Left ventricle myocardium inferior (tissue), 1 donor: Measurements from ENCODE around the gene ZNF683. TPM values are rescaled to one million over a fixed set of nuclear protein-coding genes. Genes with fewer than 3 reads are reported as not detected.

Experiments
- DNase-seq: peaks from one replicate; pipeline ENCODE4 v3.0.0-alpha.2; 2020
- H3K27ac ChIP-seq: fragments of 200-600 bp; replicated peaks from 2 replicates; pipeline ENCODE4 v1.8.0; 2021
- H3K27me3 ChIP-seq: fragments of 200-600 bp; 2 replicates; pipeline ENCODE4 v1.8.0; 2021; ENCODE audit warnings: low read depth
- H3K36me3 ChIP-seq: fragments of 200-600 bp; 2 replicates; pipeline ENCODE4 v1.8.0; 2021
- H3K4me1 ChIP-seq: fragments of 200-600 bp; 2 replicates; pipeline ENCODE4 v1.8.0; 2021
- H3K4me3 ChIP-seq: fragments of 200-600 bp; 2 replicates; pipeline ENCODE4 v1.8.0; 2021; ENCODE audit warnings: mild to moderate bottlenecking, moderate library complexity
- H3K9me3 ChIP-seq: fragments of 200-600 bp; replicated peaks from 2 replicates; pipeline ENCODE4 v1.8.0; 2021
- CTCF ChIP-seq: fragments of 200-600 bp; IDR thresholded peaks from 2 replicates; pipeline ENCODE4 v1.8.0; 2021; ENCODE audit warnings: antibody characterized with exemption, mild to moderate bottlenecking, borderline replicate concordance
- intact Hi-C: fragments of 100-400 bp; cut with micrococcal nuclease; formaldehyde crosslinking; loops from one replicate; pipeline ENCODE4 v1.11.0; 2022
- total RNA-seq: library from RNA; stranded (reverse); fragmentation: NEBNext Ultra II Directional; extraction: Animal tissue kit (Norgen Biotek cat#: 25700); gene quantifications from one replicate; pipeline ENCODE4 v1.2.1, GENCODE V29; 2021
- donor health status: DM: no; HTN: yes; CAD: no; lungs with severe emphysema.

Gene ZNF683
- total RNA-seq, 1 donor from 2014 or later, result not detected

- H3K9me3 ChIP-seq, result no peaks in the 10 kb centered on the region
- peaks cover 11% of the 10 kb centered on the region for H3K4me1 ChIP-seq
- no peak overlapping the region for H3K4me3 ChIP-seq
- no peak overlapping the region for H3K27ac ChIP-seq
- no peak for DNase-seq
- H3K36me3 ChIP-seq, result no peaks in the 10 kb centered on the region
- no peak for TF ChIP-seq CTCF
- H3K27me3 ChIP-seq, result peaks cover 100% of the 10 kb centered on the region
- intact Hi-C loops, result no loop called here
These were observed 7.6 kb downstream of the ZNF683 start for GRCh38 chr1:26364956-26365355.

GRCh38 chr1:26363549-26364448 is 8.8 kb downstream of the ZNF683 start:
- peaks cover 100% of the 10 kb centered on the region for H3K27me3 ChIP-seq
- no peaks in the 10 kb centered on the region for H3K9me3 ChIP-seq
- H3K27ac ChIP-seq, result no peak overlapping the region
- no peaks in the 10 kb centered on the region for H3K36me3 ChIP-seq
- peak; percentile 79 for DNase-seq
- intact Hi-C loops, result no loop called here
- no peak overlapping the region for H3K4me3 ChIP-seq
- peak; percentile 92 for TF ChIP-seq CTCF
- peaks cover 13% of the 10 kb centered on the region for H3K4me1 ChIP-seq

DNA sequence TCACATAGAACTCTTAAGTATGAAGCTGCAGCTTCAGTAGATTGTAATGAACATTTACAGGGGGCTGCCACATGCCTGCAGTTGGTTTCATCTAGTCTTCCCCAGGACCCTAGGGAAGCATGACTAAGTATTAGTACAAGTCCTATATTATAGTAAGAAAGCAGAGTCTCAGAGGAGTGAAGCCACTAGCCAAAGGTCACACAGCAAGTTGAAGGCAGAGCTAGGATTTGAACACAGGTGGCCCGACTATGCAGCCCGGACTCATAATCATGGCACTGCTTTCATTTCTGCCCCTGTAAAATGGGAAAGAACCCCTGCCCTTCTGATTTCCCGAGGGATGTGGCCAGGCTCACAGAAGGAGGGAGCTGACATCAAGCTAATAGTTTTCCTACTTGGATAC is 10.2 kb downstream of the ZNF683 start:
- TF ChIP-seq CTCF, result no peak
- DNase-seq, result no peak
- no peak overlapping the region for H3K27ac ChIP-seq
- H3K27me3 ChIP-seq, result peaks cover 100% of the 10 kb centered on the region
- H3K36me3 ChIP-seq, result no peaks in the 10 kb centered on the region
- no peaks in the 10 kb centered on the region for H3K9me3 ChIP-seq
- H3K4me1 ChIP-seq, result peaks cover 13% of the 10 kb centered on the region
- intact Hi-C loops, result no loop called here
- no peak overlapping the region for H3K4me3 ChIP-seq

GRCh38 chr1:26361605-26362122 is 10.9 kb downstream of the ZNF683 start:
- no peak overlapping the region for H3K27ac ChIP-seq
- peaks cover 13% of the 10 kb centered on the region for H3K4me1 ChIP-seq
- TF ChIP-seq CTCF, result no peak
- intact Hi-C loops, result no loop called here
- no peak overlapping the region for H3K4me3 ChIP-seq
- DNase-seq, result no peak
- H3K36me3 ChIP-seq, result no peaks in the 10 kb centered on the region
- H3K9me3 ChIP-seq, result no peaks in the 10 kb centered on the region
- peaks cover 100% of the 10 kb centered on the region for H3K27me3 ChIP-seq

DNA sequence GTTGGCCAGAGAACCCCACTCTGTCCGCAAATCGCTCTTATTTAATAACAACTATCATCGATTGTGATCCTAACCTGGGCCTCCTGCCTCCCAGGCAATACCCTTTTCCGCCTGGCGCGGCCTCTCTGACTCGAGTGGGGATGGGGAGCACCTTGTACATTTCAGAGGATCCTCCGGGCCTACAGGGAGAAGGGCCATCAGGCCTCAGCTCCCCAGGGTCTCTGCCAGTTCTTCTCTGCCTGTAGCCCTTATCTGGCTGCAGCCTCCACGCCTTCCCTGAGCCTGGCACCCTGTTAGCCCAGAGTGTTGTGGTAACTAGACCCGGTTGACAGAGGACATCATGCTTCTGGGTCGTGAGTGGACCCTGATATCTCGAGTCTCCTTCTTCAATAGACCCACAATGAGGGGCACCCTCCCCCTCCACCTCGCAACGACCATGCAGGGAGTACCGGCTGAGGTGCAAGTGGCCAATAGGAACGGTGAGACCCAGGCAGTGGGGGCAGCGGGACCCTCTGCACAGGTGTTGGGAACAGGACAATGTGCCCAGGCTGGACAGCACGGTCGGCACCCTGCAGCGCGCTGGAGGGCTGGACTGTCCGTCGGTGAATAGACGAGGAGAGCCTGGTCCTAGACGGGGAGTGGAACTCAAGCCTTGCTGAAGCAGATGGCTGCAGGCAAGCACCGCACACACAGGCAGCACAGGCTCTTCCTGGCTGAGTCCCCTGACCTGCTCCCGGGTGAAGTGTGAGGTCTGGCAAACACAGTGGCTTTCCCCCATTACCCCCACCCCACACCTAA is 11.5 kb downstream of the ZNF683 start:
- no peak for TF ChIP-seq CTCF
- DNase-seq, result no peak
- H3K9me3 ChIP-seq, result no peaks in the 10 kb centered on the region
- no peaks in the 10 kb centered on the region for H3K36me3 ChIP-seq
- peaks cover 100% of the 10 kb centered on the region for H3K27me3 ChIP-seq
- intact Hi-C loops, result no loop called here
- peak overlapping the region; percentile 48 for H3K4me3 ChIP-seq
- no peak overlapping the region for H3K27ac ChIP-seq
- peaks cover 13% of the 10 kb centered on the region for H3K4me1 ChIP-seq
